ENCODE measurements around the gene GCC1. TPM values are rescaled to one million over a fixed set of nuclear protein-coding genes. Genes with fewer than 3 reads are reported as not detected.

The GCC1 gene
- total RNA-seq, 3 donors from 2014 or later (not counting 1 experiment from before 2014, with no cell fraction given) = 26.1 to 32.1 (median 28.7) TPM

DNA sequence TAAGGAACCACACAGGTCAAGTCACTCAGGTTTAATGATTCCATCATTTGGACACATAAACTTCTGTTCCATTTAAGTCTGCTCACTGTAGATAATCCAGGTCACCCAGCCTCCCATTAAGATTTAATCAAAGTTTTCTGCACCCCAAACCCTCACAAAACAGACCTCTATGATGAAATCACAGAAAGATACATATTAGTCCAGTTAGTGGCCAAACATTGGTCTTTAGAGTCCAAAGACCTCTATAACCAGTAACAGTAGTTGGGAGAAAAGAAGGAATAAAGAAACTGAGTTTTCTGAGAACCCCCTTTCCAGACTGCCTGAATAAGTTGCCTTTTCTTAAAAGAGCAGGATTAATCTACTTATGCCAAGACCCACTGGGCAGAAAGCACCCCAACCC lies 4.8 kb downstream of the GCC1 start:
- no peak for DNase-seq
- peak overlapping the region; percentile 25 to 46 for H3K27ac Mint-ChIP-seq
- no peak for TF ChIP-seq CTCF (IDR thresholded peaks at IDR 0.05)
- H3K4me1 Mint-ChIP-seq = peaks cover 58 to 61% of the 10 kb centered on the region in 2 donors
- ATAC-seq = no peak
- intact Hi-C loops (cut with micrococcal nuclease) = no loop called here
- H3K36me3 Mint-ChIP-seq = peaks cover 8% of the 10 kb centered on the region
- no peaks in the 10 kb centered on the region for H3K27me3 ChIP-seq (ENCODE audit: control insufficient read depth, insufficient read depth, low read length)
- peaks cover 26% of the 10 kb centered on the region for H3K4me1 ChIP-seq (ENCODE audit: control insufficient read depth, insufficient read depth, low read length)
- H3K36me3 ChIP-seq (ENCODE audit: control insufficient read depth, insufficient read depth, low read length) = peaks cover 38% of the 10 kb centered on the region
- no peak overlapping the region for H3K4me3 ChIP-seq (ENCODE audit: low read length)
- no peaks in the 10 kb centered on the region for H3K9me3 Mint-ChIP-seq
- no peak overlapping the region for H3K4me3 Mint-ChIP-seq
- no peak overlapping the region for H3K27ac ChIP-seq (ENCODE audit: low read length)
- H3K27me3 Mint-ChIP-seq (ENCODE audit: low read depth in 2 of 2) = no peaks in the 10 kb centered on the region
- H3K9me3 ChIP-seq (ENCODE audit: control insufficient read depth, insufficient read depth, low read length) = no peaks in the 10 kb centered on the region

DNA sequence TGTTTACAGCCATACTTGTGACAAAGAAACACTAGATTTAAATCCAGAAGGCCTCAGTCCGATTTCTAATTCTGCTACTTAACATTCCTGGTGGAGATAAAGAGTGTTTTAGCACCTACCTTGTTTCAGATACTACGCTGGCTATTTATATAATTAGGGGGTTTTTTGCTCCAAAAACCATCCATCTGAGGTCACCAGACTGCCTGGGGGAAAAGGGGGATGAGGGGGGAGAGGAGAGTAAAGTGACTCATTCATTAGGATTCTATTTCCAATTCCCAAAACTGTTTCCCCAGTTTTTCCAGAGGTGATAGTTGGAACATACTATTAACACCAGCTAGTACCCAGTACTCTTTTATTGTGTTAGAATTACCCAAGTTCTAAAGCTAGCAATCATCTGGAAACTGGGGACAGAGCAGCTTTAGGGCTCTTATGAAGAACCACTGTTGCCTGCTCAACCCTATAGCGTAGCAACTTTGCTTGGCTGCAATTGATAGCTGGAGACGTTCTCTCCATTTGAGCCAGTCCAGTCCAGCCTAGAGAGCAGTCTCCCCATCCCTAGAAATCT lies 6.6 kb downstream of the GCC1 start:
- no peak overlapping the region for H3K27ac ChIP-seq (ENCODE audit: low read length)
- no peaks in the 10 kb centered on the region for H3K9me3 ChIP-seq (ENCODE audit: control insufficient read depth, insufficient read depth, low read length)
- H3K4me1 Mint-ChIP-seq = peaks cover 43 to 55% of the 10 kb centered on the region in 2 donors
- H3K9me3 Mint-ChIP-seq = no peaks in the 10 kb centered on the region
- peaks cover 39% of the 10 kb centered on the region for H3K36me3 ChIP-seq (ENCODE audit: control insufficient read depth, insufficient read depth, low read length)
- no peak for TF ChIP-seq CTCF (IDR thresholded peaks at IDR 0.05)
- H3K27me3 Mint-ChIP-seq (ENCODE audit: low read depth in 2 of 2) = no peaks in the 10 kb centered on the region
- ATAC-seq (no peak), DNase-seq (no peak)
- peaks cover 8% of the 10 kb centered on the region for H3K36me3 Mint-ChIP-seq
- H3K4me1 ChIP-seq (ENCODE audit: control insufficient read depth, insufficient read depth, low read length) = peaks cover 12% of the 10 kb centered on the region
- no peak overlapping the region for H3K4me3 Mint-ChIP-seq
- intact Hi-C loops (cut with micrococcal nuclease) = no loop called here
- H3K27me3 ChIP-seq (ENCODE audit: control insufficient read depth, insufficient read depth, low read length) = no peaks in the 10 kb centered on the region
- H3K4me3 ChIP-seq (ENCODE audit: low read length) = no peak overlapping the region
- peak overlapping the region in 1 of 2 donors; percentile 46 for H3K27ac Mint-ChIP-seq
- 92% methylated on average over 3 of the region's 4 CpGs for WGBS (ENCODE audit: insufficient coverage)

DNA sequence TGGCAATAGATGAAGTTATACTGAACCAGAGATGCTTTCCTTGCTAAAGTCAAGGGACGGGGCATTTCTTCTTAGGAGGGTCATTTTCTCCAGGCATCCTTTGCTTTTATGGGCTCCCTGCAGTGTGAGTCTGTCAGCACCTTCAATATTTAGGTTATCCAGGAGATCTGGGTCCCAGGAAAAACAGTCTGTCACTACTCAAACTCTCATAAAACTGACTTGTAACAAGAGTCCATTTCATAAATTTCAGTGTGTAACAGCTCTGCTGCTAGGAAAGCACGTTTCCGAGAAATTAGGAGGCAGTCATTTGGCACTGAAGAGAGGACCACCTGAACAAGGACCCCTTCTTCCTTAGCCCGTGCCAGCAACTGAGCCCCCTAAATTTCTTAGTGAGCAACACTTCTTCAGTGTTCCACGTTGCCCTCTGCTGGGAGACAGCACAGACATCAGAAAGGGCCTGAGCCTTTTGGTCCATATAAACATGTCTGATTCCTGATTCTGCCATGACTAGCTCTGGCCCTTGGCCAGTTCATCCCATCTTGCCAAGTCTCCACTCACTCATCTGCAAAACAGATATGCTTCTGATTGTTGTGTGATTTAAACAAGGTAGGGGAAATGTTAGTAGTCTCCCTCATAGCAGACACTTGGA lies 7.2 kb downstream of the GCC1 start:
- peak in 1 of 2 donors; percentile 15 for DNase-seq
- intact Hi-C loops (cut with micrococcal nuclease) = no loop called here
- H3K36me3 Mint-ChIP-seq = peaks cover 6% of the 10 kb centered on the region

More for the DNA sequence above, 7.2 kb downstream of the GCC1 start:
- Mint-ChIP-seq H3K27ac (no peak overlapping the region), H3K9me3 (no peaks in the 10 kb centered on the region), H3K27me3 (ENCODE audit: low read depth in 2 of 2) (no peaks in the 10 kb centered on the region), H3K4me3 (no peak overlapping the region), H3K4me1 (peaks cover 36 to 49% of the 10 kb centered on the region in 2 donors)
- 92% methylated on average over 5 of the region's 5 CpGs for WGBS (ENCODE audit: insufficient coverage)
- H3K27me3 ChIP-seq (ENCODE audit: control insufficient read depth, insufficient read depth, low read length) = no peaks in the 10 kb centered on the region
- peaks cover 39% of the 10 kb centered on the region for H3K36me3 ChIP-seq (ENCODE audit: control insufficient read depth, insufficient read depth, low read length)
- TF ChIP-seq CTCF (IDR thresholded peaks at IDR 0.05) = no peak
- peaks cover 8% of the 10 kb centered on the region for H3K4me1 ChIP-seq (ENCODE audit: control insufficient read depth, insufficient read depth, low read length)
- ATAC-seq = no peak
- H3K4me3 ChIP-seq (ENCODE audit: low read length) = no peak overlapping the region
- H3K9me3 ChIP-seq (ENCODE audit: control insufficient read depth, insufficient read depth, low read length) = no peaks in the 10 kb centered on the region
- no peak overlapping the region for H3K27ac ChIP-seq (ENCODE audit: low read length)
